GM19452 (cell line): Measurements from ENCODE around the gene BCL2L14.

Source experiments
- ATAC-seq: cut with Tn5 transposase; IDR thresholded peaks from one replicate; pipeline ENCODE4 v1.9.1; 2021; ENCODE audit not compliant: unreplicated experiment

Gene BCL2L14

DNA sequence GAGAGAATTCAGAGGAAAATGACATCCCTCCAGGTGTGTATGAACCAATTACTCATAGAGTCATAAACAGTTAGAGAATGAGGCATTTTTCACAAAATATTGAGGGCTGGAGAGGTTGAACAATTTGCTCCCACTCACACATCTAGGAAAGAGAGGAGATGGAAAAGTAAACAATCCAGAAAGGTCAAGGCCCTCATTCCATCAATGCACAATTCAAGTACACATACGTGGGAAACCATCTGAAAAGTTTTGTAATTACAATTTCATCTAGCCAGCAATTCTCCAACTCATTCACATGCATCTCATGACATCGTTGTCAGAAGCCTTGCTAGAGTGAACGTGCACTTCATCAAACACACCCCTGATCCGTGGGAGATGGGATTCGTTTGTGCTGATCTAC, 15.7 kb upstream of the BCL2L14 start:
- no peak for ATAC-seq

GRCh38 chr12:12056951-12057350, 13.8 kb upstream of the BCL2L14 start:
- no peak for ATAC-seq

DNA sequence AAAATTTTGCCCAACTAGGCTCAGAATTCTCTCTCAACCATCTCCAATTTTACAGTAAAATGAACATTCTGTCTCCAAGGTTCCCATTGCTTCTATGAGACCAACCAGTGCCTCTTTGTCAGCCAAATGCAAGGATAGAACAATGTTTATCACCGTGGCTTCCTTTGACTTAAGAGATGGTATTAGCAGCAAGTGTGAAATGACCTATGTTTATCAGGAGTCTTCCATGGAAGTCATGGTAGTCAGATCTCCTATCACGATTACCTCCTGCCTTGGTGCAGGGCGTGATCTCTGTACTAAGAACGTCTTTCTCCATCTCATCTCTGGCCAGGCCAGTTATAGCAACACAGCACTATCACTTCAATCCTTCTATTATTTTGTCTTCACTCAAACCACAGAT, 6.1 kb upstream of the BCL2L14 start:
- no peak for ATAC-seq

DNA sequence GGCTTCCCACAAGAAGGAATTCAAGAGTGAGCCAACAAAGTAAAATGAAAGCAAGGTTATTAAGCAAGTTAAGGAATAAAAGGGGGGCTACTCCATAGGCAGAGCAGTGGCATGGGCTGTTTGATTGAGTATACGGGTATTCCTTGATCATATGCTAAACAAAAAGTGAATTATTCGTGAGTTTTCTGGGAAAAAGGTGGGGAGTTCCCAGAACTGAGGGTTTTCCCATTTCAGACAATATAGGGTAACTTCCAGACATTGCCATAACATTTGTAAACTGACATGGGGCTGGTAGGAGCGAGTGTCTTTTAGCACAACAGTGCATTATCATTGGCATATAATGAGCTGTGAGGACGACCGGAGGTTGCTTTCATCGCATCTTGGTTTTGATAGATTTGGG, 2.0 kb upstream of the BCL2L14 start:
- no peak for ATAC-seq

DNA sequence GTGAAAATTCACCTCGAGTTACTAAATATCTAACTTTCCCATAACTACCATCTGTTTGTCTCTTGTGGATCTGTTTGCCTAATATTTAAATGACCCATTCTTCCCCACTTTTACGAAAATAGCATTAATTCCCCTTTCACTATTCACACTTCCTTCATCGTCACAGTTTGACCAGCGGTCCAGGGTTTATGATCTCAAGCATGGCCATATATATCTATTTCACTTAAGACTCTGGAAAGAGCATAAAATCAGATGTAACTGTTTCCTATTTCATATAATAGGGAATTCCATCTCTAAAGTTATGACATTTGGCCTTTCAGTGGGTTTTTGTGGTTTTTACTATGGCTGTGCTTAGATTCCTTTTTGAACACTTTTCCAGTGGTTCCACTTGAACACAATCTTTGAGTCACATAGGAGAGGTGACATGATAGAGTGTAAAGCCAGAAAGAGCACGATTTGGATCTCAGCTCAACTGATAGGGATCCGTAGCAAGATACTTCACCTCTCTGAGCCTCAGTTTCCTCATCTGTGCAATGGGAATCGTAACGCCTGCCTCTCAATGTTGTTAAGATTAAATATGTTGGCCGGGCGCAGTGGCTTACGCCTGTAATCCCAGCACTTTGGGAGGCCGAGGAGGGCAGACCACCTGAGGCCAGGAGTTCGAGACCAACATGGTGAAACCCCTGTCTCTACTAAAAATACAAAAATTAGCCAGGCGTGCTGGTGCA, 754 bp upstream of the BCL2L14 start:
- ATAC-seq: no peak

DNA sequence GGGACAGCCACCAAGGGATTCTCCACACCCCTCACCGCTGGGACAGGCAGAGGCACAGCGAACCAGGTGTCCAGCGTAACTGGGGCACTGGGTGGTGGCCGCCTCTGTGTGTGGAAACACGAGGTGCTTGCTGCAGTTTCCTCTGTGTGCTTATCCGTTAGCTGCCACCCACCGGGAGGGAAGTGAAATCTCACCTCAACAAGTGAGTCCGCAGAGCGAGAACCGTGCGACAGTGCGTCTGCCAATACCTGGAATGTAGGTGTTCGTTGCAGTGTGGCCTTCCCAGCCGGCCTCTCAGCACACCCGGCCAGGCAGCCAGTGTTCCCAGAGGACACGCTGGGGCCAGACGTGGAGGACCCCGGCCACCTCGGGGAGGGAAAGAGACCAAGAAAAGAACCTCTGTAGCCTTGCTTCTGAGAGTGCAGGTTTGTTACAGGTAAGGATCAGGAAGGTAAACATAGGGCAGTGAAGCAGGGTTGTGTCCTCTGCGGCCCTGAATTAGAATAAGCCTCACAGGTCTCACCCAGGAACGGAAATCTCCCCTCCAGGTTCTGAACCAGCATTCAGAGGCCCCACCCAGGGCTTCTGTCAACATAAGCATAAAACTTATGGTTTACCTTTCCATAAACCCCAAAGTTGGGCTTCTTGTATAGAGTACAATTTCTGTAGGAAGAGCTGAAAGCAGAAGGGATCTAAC, 1.5 kb downstream of the BCL2L14 start:
- ATAC-seq: no peak

GRCh38 chr12:12079291-12079690, 8.6 kb downstream of the BCL2L14 start:
- ATAC-seq: no peak

GRCh38 chr12:12081836-12082497, 11.2 kb downstream of the BCL2L14 start:
- peak; percentile 58 for ATAC-seq

GRCh38 chr12:12083688-12084087, 12.9 kb downstream of the BCL2L14 start:
- ATAC-seq: no peak

GRCh38 chr12:12086362-12086761, 15.6 kb downstream of the BCL2L14 start:
- ATAC-seq: no peak

GRCh38 chr12:12086973-12087692, 16.4 kb downstream of the BCL2L14 start:
- no peak for ATAC-seq

- ATAC-seq: no peak
Observed at GRCh38 chr12:12087693-12088034, 16.9 kb downstream of the BCL2L14 start.

DNA sequence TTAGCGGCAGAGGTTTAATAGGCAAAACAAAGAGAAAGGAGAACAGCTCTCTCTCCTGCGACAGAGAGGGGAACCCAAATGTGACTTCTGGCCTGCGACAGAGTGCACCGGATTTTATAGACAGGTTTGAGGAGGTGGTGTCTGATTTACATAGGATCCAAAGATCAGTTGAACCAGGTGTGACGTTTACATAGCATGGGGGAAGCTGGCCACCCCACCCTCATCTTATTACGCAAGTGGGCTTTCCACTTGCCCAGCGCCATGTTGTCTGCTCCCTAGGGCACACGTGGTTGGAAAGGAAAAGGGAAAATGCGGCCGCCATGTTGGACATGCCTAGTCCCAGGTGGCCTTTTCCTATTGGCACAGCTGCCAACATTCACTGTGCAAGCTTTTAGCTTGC, 17.4 kb downstream of the BCL2L14 start:
- no peak for ATAC-seq

DNA sequence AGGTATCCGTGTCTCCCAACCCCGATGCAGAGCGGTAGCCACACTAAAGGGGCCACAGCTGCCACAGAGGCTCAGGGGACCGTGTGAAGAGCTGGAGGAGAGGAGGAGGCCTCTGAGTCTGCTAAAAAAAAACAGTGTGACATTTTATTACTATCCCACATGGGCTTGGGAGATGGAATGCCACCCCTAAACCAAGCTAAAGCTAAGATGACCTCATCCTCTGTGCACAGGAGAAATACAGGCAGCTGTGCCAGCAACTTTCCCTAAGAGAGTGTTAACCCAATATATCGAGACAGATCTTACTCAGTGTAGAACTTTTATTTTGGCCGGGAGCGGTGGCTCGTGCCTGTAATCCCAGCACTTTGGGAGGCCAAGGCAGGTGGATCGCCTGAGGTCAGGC, 18.0 kb downstream of the BCL2L14 start:
- no peak for ATAC-seq

- no peak for ATAC-seq
Observed at GRCh38 chr12:12091071-12091470, 20.3 kb downstream of the BCL2L14 start.

DNA sequence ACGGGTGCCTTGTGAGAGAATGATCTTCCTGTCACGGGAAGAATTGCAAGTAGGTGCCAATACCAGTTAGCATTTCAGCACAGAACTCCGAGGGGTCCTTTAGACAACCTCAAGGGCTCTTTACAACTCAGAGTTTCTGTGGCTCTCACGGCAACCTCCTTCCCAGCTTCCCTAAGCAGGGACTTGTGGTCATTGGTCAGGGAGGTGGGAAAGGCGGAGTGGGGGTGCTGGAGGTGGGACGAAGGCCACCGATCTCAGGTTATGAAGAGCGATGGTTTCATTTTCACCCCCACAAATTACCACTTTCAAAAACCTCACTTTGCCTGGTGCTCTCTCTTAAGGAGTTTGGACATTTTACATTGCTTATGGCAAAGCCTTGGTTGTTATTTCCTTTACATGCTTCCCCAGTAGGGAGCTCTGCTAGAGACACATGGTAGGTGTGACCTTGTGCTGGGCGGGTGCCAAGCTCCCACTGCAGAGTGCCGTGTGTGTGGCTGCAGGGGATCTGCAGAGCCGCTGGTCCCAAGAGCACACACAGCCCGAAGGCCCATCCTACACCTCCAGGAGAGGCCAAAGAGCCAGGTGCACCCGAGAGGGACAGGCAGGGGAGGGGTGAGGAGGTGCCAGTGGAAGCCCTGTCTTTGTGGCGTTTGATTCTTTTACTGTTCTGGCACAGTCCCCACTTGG, 21.4 kb downstream of the BCL2L14 start:
- no peak for ATAC-seq

- no peak for ATAC-seq
Observed at GRCh38 chr12:12094481-12094880, 23.7 kb downstream of the BCL2L14 start.

DNA sequence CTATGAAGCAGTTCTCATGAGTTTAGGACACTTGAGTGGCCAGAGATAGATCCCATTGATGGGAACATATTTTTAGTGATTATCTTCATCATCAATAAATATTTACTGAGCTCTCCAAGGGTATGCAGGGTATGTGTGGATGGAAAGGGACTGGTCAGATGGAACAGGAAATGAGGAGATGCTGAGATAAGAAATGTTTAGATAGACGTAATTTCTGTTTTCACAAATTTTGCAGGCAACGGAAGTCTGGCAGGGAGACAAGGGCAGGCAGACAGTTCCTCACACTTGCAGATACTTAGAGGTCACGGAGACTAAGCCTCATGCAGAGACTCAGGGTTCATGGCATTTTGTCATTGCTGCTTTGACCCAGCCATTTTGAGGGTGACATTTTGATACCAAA, 24.3 kb downstream of the BCL2L14 start:
- ATAC-seq: no peak

DNA sequence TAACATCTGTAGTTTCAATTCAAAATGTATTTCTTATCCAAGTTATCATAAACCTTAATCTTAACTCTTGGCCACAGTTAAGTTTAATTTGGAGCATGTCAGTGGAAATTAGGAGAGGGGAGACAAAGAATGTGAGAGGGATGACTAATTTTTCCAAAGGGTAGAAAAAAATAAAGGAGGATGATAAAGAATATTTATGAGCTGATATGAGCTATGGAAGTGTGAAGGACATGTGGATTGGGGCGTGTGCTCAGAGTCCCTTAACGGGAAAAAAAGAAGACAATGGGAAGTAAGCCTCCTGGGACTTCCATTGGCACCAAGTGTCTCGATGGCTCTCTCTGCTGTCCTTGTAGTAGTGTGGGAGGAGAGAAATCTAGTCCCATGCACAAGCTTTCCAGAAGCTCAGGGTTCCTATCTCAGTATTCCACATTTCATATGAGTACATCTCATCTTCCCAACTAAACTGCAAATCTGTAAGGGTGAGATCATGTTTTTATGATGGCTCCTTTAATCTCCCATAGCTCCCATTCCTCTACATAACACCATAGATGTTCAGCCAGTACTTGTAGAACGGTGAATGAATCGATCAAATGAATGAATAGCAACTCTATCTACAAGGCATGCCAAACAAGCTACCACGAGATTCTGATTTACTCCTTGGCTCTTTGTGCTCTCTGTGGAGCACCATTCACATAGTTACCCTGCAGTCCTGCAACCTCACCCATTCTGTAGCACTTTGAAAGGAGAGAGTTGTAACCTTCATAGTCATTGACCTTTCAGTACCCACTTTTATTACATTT, 27.4 kb downstream of the BCL2L14 start:
- ATAC-seq: no peak

DNA sequence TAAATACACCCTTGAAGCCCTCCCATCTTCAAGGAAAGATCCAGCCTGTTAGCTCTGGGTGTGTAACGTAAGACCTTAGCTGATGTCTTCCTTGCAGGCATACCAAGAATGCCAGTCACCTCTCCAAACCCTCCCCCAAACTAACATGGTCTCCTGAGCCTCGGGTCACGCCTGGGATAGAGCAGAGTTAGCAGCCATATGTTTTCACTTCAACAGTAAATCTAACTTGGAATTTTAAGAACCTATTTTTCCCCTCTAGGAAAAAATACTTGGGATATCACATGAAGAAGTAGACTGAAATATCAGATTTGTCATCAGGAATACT, 27.9 kb downstream of the BCL2L14 start:
- ATAC-seq: no peak
